ENCODE data around the gene KTN1. TPM values are rescaled to one million over a fixed set of nuclear protein-coding genes. Genes with fewer than 3 reads are reported as not detected.

KTN1 gene
- total RNA-seq, 4 donors from 2014 or later = 114 to 165 (median 139) TPM

- TF ChIP-seq, protein P1, sequence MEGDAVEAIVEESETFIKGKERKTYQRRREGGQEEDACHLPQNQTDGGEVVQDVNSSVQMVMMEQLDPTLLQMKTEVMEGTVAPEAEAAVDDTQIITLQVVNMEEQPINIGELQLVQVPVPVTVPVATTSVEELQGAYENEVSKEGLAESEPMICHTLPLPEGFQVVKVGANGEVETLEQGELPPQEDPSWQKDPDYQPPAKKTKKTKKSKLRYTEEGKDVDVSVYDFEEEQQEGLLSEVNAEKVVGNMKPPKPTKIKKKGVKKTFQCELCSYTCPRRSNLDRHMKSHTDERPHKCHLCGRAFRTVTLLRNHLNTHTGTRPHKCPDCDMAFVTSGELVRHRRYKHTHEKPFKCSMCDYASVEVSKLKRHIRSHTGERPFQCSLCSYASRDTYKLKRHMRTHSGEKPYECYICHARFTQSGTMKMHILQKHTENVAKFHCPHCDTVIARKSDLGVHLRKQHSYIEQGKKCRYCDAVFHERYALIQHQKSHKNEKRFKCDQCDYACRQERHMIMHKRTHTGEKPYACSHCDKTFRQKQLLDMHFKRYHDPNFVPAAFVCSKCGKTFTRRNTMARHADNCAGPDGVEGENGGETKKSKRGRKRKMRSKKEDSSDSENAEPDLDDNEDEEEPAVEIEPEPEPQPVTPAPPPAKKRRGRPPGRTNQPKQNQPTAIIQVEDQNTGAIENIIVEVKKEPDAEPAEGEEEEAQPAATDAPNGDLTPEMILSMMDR (IDR thresholded peaks at IDR 0.05) = no peak
- ATAC-seq (ENCODE audit: low FRiP score) (no peak), DNase-seq (ENCODE audit: low spot score) (no peak)
These were observed 119.4 kb downstream of the KTN1 start for GRCh38 chr14:55699131-55700057.

DNA sequence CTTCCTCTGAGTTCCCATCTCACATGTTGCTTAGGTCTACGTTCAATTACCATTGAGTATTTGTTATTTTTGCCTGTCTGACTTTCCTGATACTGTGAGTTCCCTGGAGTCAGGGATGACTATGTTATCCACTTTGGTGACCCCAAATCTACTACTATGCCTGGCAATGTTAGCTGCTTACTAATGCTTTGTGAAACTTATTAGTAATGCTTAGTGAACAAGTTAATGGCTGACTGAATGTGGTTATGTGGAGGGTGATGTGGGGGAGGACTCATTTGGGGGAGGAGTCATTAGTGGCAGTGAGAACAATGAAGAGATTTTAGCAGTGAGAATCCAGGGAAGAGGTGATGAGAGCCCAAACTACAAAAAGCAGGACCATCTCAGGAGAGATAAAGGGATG, 121.6 kb downstream of the KTN1 start:
- DNase-seq (ENCODE audit: low spot score) (no peak), ATAC-seq (ENCODE audit: low FRiP score) (no peak)
- TF ChIP-seq, protein P1 (IDR thresholded peaks at IDR 0.05) = no peak

DNA sequence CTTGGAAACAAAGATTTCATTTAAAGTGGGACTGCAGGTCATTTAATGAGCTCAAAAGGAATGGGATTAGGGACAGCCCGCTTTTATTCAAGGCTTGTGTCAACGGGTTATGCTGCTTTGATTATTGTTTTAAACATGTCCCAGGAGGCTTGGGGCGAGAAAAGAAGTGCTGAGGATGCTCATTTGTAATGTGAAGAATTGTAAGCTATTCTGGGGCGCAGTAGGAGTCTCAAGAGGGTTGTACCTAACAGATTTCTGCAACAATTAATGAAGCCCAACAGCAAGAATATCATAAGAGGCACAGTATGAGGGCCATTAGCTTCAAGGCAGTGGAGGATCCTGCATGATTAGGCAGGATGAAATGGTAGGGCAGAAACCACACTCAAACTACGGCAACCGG, 122.5 kb downstream of the KTN1 start:
- ATAC-seq (ENCODE audit: low FRiP score) (no peak), DNase-seq (ENCODE audit: low spot score) (no peak)

DNA sequence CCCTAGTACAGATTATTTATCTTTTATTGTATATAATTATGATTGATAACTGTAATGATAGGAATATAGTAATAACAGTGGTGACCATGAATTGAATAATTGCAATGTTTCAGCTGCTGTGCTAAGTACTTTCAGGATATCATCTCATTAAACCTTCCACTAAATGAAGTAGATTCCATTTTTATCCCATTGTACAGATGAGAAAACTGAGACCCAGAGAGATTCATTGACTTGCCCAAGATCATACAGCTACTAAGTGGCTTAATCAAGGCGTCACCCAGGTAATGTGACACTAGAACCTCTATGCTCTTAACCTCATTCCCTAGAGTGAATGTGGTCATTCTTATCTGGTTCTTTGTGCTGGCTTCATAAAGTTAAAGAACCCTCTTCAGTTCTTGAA, 124.6 kb downstream of the KTN1 start:
- ATAC-seq (ENCODE audit: low FRiP score) = no peak
- no peak for DNase-seq (ENCODE audit: low spot score)

More for the DNA sequence above, 122.5 kb downstream of the KTN1 start:
- TF ChIP-seq, protein P1 (IDR thresholded peaks at IDR 0.05) = no peak

GRCh38 chr14:55705651-55706364, 125.8 kb downstream of the KTN1 start:
- TF ChIP-seq, protein P1 (IDR thresholded peaks at IDR 0.05) = no peak
- ATAC-seq (ENCODE audit: low FRiP score) = no peak
- no peak for DNase-seq (ENCODE audit: low spot score)

More for the DNA sequence above, 124.6 kb downstream of the KTN1 start:
- TF ChIP-seq, protein P1 (IDR thresholded peaks at IDR 0.05) = no peak

DNA sequence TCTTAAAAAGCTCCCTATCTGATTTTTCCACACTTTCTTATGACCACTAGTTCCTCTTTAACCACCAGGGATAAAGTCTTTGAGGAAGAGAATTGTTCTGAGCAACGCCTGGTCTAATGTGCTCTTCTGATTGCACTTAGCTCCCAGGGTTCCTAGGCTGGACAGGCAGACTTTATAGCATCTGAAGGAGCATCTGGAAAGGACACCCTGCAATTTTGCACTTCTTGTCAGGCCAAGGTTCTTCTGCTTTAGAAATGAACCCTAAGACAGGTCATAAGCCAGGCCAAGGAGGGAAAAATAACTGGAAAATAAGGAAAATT, 126.3 kb downstream of the KTN1 start:
- TF ChIP-seq, protein P1 (IDR thresholded peaks at IDR 0.05) = no peak
- ATAC-seq (ENCODE audit: low FRiP score) = no peak
- no peak for DNase-seq (ENCODE audit: low spot score)

All from omental fat pad (tissue), 4 donors.